ENCODE measurements around the gene MAP2K2.

MAP2K2 gene

GRCh38 chr19:4097501-4097900 is 26.4 kb downstream of the MAP2K2 start:
- no peak for DNase-seq

- DNase-seq = no peak
Observed at GRCh38 chr19:4096049-4096892, 27.7 kb downstream of the MAP2K2 start.

DNA sequence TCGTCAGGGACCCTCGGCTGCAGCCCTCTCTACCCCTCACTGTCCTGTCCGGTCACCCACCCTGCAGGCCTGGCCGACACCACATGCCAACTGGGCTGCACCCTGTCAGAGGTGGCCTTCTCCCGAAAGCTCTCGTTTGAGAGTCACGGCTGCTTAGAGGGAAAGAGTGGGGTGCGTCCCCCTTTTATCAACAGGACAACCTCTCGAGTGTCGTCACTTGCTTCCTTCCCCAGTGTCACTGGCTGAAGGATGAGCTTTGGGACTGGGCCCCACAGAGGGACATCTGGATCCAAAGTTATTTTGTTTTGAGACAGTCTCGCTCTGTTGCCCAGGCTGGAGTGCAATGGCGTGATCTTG is 28.5 kb downstream of the MAP2K2 start:
- no peak for DNase-seq

DNA sequence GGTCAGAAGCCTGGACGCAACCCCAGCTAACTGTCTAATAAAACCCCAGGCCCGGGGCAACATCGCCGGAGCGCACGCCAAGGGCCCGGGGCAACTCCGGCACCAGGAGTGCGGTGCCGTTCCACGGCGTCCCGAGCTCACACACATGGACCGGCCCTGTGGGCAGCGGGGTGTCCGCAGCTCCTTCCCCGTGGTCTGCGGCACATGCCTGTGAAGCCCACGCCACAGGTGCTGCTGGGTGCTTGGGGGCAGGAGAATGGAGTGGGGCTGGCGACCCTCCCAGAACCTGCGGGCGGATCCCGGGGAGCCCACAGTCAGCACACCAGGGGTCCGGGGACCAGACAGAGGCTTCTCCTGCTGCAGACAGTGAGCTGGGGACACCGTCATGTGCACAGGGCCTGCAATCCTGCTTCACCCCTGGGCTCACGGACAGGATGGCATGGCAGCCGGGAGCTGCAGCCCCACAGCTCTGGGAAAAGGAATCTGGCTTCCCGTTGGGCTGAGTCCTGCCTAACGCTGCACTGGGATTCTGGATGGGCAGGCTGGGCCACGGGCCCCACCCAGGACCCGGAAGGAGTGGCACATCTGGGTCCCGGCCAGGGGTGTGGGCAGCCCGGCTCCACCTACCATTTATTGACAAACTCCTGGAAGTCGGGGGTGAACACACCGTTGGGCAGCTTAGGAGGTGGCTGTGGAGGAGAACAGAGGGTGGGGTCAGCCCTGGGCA is 29.0 kb downstream of the MAP2K2 start:
- DNase-seq = no peak

GRCh38 chr19:4094291-4094690 is 29.6 kb downstream of the MAP2K2 start:
- no peak for DNase-seq

GRCh38 chr19:4093643-4094175 is 30.2 kb downstream of the MAP2K2 start:
- DNase-seq = no peak

DNA sequence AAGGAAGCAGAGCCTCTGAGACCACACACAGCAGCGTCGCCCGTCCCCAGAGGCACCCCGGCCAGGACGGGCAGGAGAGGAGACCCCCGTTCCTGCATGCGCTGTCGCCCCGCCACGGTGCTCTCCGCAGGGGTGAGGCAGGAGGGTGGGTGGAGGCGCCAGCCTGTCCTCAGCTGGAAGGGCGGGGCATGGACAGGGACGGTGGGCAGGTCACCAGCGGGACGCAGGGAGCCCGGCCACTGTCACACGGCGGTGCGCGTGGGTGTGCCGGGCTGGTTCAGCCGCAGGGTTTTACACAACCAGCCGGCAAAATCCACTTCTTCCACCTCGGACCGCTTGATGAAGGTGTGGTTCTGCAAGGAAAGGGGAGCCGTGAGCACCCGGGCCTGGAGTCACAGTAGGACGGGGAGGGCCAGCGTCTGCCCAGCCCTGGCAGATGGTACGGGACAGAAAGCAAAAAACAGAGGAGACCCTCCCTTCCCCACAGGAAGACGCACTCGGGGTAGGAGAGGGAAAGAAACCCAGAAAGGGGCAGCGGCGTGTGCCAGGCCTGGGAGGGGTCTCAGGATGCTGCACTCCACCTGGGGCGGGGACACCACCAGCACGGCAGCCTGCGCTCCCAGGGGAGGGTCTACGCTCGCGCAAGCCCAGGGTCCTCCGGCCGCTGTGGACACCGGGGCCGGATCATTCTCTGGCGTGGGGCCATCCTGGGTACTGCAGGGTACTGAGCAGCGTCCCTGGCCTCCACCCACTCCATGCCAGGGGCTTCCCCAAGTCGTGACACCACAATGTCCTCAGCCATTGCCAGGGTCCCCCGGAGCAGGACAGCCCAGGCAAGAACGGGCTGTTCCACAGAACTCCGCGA is 33.3 kb downstream of the MAP2K2 start:
- DNase-seq = no peak

GRCh38 chr19:4089946-4090345 is 34.0 kb downstream of the MAP2K2 start:
- no peak for DNase-seq

- no peak for DNase-seq
Observed at GRCh38 chr19:4089400-4089908, 34.5 kb downstream of the MAP2K2 start.

GRCh38 chr19:4088975-4089374 is 34.9 kb downstream of the MAP2K2 start:
- DNase-seq = no peak

DNA sequence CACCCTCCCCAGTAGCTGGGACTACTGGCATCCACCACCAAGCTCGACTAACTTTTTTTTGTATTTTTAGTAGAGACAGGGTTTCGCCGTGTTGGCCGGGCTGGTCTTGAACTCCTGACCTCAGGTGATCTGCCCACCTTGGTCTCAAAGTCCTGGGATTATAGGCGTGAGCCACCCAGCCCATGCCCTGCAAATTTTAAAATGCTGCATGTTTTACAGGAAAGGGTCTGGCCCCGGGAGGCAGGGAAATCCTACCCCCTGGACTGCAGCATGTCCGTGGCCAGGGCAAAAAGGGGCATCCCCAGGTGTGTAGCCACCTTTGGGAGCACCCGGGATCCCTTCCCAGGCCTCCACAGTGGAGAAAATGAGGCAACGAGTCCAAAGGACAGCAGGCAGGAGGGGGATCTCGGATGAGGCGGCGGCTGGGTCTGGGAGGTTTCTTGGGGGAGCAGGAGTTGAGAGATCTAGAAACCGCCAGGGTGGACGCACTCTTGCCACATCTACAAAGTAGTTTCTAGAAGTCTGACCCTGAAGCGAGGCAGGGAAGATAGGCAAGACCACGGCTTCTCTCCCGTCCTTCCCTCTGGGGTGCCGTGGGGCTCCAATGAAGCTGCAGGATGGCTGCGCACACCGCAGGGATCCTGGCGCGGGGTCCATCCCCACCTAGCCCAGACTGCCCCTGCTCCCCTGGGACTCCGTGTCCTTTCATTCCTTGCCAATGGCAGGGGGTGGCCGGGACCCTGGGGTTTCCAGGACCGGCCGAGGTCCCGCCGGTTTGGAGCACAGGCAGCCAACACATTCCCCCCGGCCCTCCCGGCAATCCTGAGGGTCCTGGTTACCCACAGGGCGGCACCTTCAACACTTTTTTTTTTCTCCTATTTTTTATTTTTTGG is 35.9 kb downstream of the MAP2K2 start:
- no peak for DNase-seq

DNA sequence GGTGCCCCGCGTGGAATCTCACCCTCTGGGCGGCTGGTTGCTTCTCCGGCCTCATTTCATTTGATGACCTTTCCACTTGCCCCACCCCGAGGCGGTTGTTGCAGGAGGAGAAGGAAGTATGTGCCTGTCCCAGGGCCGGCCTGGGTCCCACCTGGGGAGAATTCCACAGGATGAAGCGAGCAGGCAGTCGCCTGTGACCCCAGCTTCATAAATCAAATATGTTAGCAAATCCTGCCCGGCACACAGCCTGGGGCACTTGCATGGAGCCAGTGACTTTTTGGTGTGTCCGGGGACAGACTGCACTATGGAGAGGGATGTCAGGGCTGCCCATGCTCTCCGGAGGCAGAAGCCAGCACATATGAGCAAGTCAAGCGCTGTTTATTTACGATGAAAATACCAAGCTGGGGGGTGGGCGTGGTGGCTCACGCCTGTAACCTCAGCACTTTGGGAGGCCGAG is 37.5 kb downstream of the MAP2K2 start:
- DNase-seq = no peak

DNA sequence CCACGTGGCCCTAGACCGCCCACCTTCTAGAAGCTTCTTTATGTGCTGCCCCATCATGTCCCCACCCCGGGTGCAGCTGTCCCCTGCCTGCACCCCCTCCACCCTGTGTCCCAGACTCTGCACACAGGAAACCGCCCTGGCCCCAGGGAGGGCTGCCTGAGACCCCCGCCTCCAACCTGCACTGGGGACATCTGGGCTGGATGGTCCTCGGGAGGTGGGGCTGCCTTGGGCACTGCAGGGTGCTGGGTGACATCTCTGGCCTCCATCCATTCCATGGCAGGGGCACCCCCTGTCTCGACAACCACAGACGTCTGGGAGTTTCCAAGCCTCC is 39.4 kb downstream of the MAP2K2 start:
- DNase-seq = no peak

DNA sequence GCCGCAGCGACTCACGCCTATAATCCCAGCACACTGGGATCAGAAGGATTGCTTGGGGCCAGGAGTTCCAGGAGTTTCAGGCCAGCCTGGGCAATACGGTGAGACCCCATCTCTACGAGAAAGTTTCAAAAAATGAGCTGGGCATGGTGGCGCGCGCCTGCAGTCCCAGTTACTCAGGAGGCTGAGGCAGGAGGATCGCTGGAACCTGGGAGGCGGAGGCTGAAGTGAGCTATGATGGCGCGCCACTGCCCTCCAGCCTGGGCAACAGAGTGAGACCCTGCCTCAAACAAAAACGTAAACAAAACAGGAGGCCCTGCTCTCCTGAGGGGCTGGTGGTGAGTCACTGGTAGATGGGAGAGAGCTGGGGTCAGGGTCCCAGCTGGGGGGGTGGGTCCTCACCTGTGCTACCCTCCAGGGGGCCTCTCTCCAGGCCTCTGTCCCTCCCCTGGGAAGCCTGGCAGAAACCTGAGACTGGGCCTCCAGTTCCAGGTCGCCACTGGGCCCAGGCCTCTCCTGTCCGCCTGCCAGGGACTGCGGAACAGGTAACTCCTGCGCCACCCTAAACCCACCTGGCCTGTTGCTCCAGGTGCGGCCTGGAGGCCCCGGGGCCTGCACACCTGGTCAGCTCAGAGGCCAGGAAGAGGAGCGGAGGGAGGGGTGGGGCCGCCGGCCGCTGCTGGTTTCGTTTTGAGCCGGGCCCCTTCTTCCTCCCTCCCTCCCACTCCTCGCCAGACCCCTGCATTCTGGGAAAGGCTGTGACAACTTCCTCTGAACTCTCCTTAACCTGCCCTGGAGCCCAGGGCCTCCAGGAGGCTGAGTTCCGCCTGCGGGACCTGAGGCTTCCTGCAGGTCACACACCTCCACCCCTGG is 40.0 kb downstream of the MAP2K2 start:
- no peak for DNase-seq

- no peak for DNase-seq
Observed at GRCh38 chr19:4082172-4082571, 41.8 kb downstream of the MAP2K2 start.

DNA sequence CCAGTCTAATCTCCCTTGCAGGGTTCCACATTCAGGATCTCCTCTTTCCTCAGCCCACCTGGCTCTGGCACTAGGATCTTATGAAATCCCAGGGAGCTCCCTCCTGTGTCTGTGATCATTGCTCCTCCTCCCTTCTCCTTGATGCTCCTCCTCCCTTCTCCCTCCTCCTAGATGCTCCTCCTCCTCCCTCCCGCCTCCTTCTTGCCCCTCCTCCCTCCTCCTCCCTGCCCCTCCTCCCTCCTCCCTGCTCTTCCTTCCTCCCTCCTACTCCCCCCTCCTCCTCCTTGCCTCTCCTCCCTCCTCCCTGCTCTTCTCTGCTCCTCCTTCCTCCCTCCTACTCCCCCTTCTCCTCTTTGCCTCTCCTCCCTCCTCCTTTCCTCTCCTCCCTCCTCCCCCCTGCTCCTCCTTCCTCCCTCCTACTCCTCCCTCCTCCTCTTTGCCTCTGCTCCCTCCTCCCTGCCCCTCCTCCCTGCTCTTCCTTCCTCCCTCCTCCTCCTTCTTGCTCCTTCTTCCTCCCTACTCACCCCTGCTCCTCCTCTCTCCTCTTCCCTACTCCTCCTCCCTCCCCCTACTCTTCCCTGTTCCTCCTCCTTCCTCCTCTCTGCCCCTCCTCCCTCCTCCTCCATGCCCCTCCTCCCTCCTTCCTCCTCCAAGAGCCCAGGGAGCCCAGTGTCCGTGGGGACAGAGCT is 42.3 kb downstream of the MAP2K2 start:
- DNase-seq = peak; percentile 19

DNA sequence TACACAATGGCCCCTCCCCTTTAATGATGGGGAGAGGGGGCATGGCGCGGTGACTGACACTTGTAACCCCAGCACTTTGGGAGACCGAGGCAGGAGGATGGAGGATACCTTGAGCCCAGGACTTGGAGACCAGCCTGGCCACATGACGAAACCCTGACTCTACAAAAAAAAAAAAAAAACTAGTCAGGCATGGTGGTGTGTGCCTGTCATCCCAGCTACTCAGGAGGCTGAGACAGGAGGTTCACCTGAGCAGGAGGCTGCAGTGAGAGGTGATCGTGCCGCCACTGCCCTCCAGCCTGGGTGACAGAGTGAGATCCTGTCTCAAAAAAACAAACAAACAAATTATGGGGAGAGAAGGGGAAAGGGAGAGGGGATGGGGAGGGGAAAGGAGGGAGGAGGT is 43.4 kb downstream of the MAP2K2 start:
- no peak for DNase-seq

- DNase-seq = no peak
Observed at GRCh38 chr19:4077800-4078684, 45.9 kb downstream of the MAP2K2 start.

- no peak for DNase-seq
Observed at GRCh38 chr19:4077007-4077374, 46.9 kb downstream of the MAP2K2 start.
